PC-9 (cell line): ENCODE measurements around the gene MLKL. TPM values are rescaled to one million over a fixed set of nuclear protein-coding genes. Genes with fewer than 3 reads are reported as not detected.
A peak's percentile ranks its signal among the peaks of the same experiment; 100 is the strongest.

Experiments used
- BruUV-seq: library from RNA; stranded (reverse); fragments of 400-500 nt; replicated peaks from 2 replicates; lab custom pipeline; 2021; lab: Mats Ljungman, UMichigan
- CTCF ChIA-PET: fragments of 300-600 bp; sonication (Branson Sonifier 250); formaldehyde crosslinking; loops from one replicate; lab custom pipeline; 2022; ENCODE audit warnings: antibody characterized with exemption; lab: Charles Lee
- POLR2A ChIA-PET: fragments of 300-600 bp; sonication (Branson Sonifier 250); formaldehyde crosslinking; loops from one replicate; lab custom pipeline; 2022; ENCODE audit warnings: antibody characterized with exemption; ENCODE audit not compliant: unreplicated experiment; lab: Charles Lee
- DNase-seq, 2 experiments: peaks; one replicate each; pipeline versions ENCODE4 v3.0.0 to v3.0.0-alpha.2; 2015 to 2022; ENCODE audit warnings: mixed read lengths in 1 of 2
- H2AFZ ChIP-seq: fragments of 200-600 bp; sonication (generic); 2 replicates; pipeline ENCODE4 v1.8.1; 2017; ENCODE audit warnings: antibody characterized with exemption
- H3F3A ChIP-seq: fragments of 200-600 bp; sonication (generic); 2 replicates; pipeline ENCODE4 v1.8.1; 2017; ENCODE audit warnings: antibody characterized with exemption, mild to moderate bottlenecking, low read depth; ENCODE audit not compliant: insufficient read depth
- H3K27ac ChIP-seq: fragments of 200-600 bp; sonication (generic); 2 replicates; pipeline ENCODE4 v1.6.1; 2016; ENCODE audit warnings: mixed run types
- H3K27me3 ChIP-seq: fragments of 200-600 bp; sonication (generic); 2 replicates; pipeline ENCODE4 v1.6.1; 2016; ENCODE audit warnings: low read depth, mixed run types; ENCODE audit not compliant: insufficient read depth
- H3K36me3 ChIP-seq: fragments of 200-600 bp; sonication (generic); 2 replicates; pipeline ENCODE4 v1.6.1; 2016; ENCODE audit warnings: low read depth, mixed run types
- H3K4me1 ChIP-seq: fragments of 200-600 bp; sonication (generic); replicated peaks from 2 replicates; pipeline ENCODE4 v1.6.1; 2016; ENCODE audit warnings: mixed run types; ENCODE audit not compliant: insufficient read depth
- H3K4me2 ChIP-seq: fragments of 200-600 bp; sonication (generic); 2 replicates; pipeline ENCODE4 v1.6.1; 2017; ENCODE audit warnings: mixed run types
- H3K4me3 ChIP-seq: fragments of 200-600 bp; sonication (generic); 2 replicates; pipeline ENCODE4 v1.6.1; 2016; ENCODE audit warnings: mixed run types
- H3K79me2 ChIP-seq: fragments of 200-600 bp; sonication (generic); 2 replicates; pipeline ENCODE4 v1.6.1; 2017; ENCODE audit warnings: low read depth, mixed run types
- H3K9me2 ChIP-seq: fragments of 200-600 bp; sonication (generic); 2 replicates; pipeline ENCODE4 v1.8.1; 2017; ENCODE audit warnings: mild to moderate bottlenecking; ENCODE audit not compliant: insufficient read depth
- H3K9me3 ChIP-seq: fragments of 200-600 bp; sonication (generic); 2 replicates; pipeline ENCODE4 v1.8.1; 2016; ENCODE audit warnings: low read depth; ENCODE audit not compliant: insufficient read depth
- H4K20me1 ChIP-seq: fragments of 200-600 bp; sonication (generic); 2 replicates; pipeline ENCODE4 v1.8.1; 2017; ENCODE audit not compliant: insufficient read depth
- CTCF ChIP-seq: fragments of 200-600 bp; sonication (generic); conservative IDR thresholded peaks from 2 replicates; pipeline ENCODE4 v1.6.1; 2017; ENCODE audit warnings: mixed run types, antibody characterized with exemption, mild to moderate bottlenecking, moderate library complexity
- EZH2 ChIP-seq: fragments of 200-600 bp; sonication (generic); IDR thresholded peaks from 2 replicates; pipeline ENCODE4 v1.8.0; 2017; ENCODE audit warnings: antibody characterized with exemption, low read depth
- intact Hi-C: fragments of 100-400 bp; cut with micrococcal nuclease; formaldehyde crosslinking; loops from one replicate; pipeline ENCODE4 v1.10.0; 2022; ENCODE audit not compliant: unreplicated experiment
- total RNA-seq: library from RNA; stranded (reverse); gene quantifications from 2 replicates; pipeline ENCODE4 v1.2.3, GENCODE V29; 2021

Gene MLKL
- total RNA-seq, 1 experiment from 2014 or later = 11.2 TPM

GRCh38 chr16:74710401-74710800, 9.7 kb upstream of the MLKL start:
- H3K27ac ChIP-seq = no peak overlapping the region
- peaks cover 4% of the 10 kb centered on the region; the same call in 1 of the 2 replicates for H3K4me1 ChIP-seq
- no peaks in the 10 kb centered on the region for H3F3A ChIP-seq
- H4K20me1 ChIP-seq = no peaks in the 10 kb centered on the region
- intact Hi-C loops = no loop called here
- no peak for DNase-seq
- no peaks in the 10 kb centered on the region for H3K79me2 ChIP-seq
- TF ChIP-seq CTCF (no peak), EZH2 (no peak)
- H3K9me2 ChIP-seq = no peaks in the 10 kb centered on the region
- no peaks in the 10 kb centered on the region for H3K9me3 ChIP-seq
- ChIA-PET POLR2A (no interaction called here), CTCF (interaction anchor here (0.6 to 1.2 kb wide), 2 partner anchors 21 to 152 kb away, joined by 6 to 9 read pairs; no protein-coding TSS in a partner anchor)
- no peak overlapping the region for H2AFZ ChIP-seq
- H3K4me3 ChIP-seq = no peak overlapping the region
- no peak overlapping the region for H3K4me2 ChIP-seq
- no peaks in the 10 kb centered on the region for H3K27me3 ChIP-seq
- BruUV-seq = no TSS peak
- no peaks in the 10 kb centered on the region for H3K36me3 ChIP-seq

GRCh38 chr16:74709441-74709877, 8.8 kb upstream of the MLKL start:
- no peak for TF ChIP-seq EZH2
- TF ChIP-seq CTCF = peak; percentile 98
- no TSS peak for BruUV-seq
- Histone ChIP-seq H4K20me1 (no peaks in the 10 kb centered on the region), H3K27ac (no peak overlapping the region), H2AFZ (no peak overlapping the region), H3K4me2 (no peak overlapping the region), H3K36me3 (no peaks in the 10 kb centered on the region), H3K9me2 (no peaks in the 10 kb centered on the region), H3K9me3 (no peaks in the 10 kb centered on the region), H3F3A (no peaks in the 10 kb centered on the region), H3K4me1 (peaks cover 4% of the 10 kb centered on the region; the same call in 1 of the 2 replicates), H3K79me2 (no peaks in the 10 kb centered on the region), H3K27me3 (no peaks in the 10 kb centered on the region), H3K4me3 (no peak overlapping the region)
- ChIA-PET POLR2A (interaction anchor here (0.7 kb wide), 1 partner anchor 10 kb away, joined by 4 read pairs; no protein-coding TSS in a partner anchor), CTCF (interaction anchor here (1.2 kb wide), 1 partner anchor 153 kb away, joined by 6 read pairs; no protein-coding TSS in a partner anchor)
- DNase-seq = peak; percentile 79 to 81
- intact Hi-C loops = loop anchor here (1.0 to 10.0 kb wide), 5 partner anchors 33 to 478 kb away; partner anchors contain the start of gene ZNRF1

- BruUV-seq = no TSS peak
- Histone ChIP-seq H3K4me3 (peak overlapping the region; percentile 74), H4K20me1 (no peaks in the 10 kb centered on the region), H3K36me3 (no peaks in the 10 kb centered on the region), H3K9me3 (no peaks in the 10 kb centered on the region), H3F3A (peaks cover 16% of the 10 kb centered on the region; the same call in 1 of the 2 replicates), H3K9me2 (no peaks in the 10 kb centered on the region), H2AFZ (peak overlapping the region; percentile 99), H3K79me2 (peaks cover 10% of the 10 kb centered on the region; the same call in 1 of the 2 replicates), H3K27ac (peak overlapping the region; percentile 74), H3K4me1 (peaks cover 30% of the 10 kb centered on the region), H3K4me2 (peak overlapping the region; percentile 89), H3K27me3 (no peaks in the 10 kb centered on the region)
- no peak for DNase-seq
- intact Hi-C loops = loop anchor here (10.0 kb wide), 1 partner anchor 295 kb away; the partner anchor contains the start of gene ZNRF1
- POLR2A ChIA-PET = interaction anchor here (1.1 kb wide), 1 partner anchor 734 kb away, joined by 3 read pairs; no protein-coding TSS in a partner anchor
- CTCF ChIA-PET = interaction anchor here (0.5 to 2.4 kb wide), 2 partner anchors 162 to 286 kb away, joined by 4 to 10 read pairs; no protein-coding TSS in a partner anchor
- TF ChIP-seq EZH2 (no peak), CTCF (no peak)
Observed at GRCh38 chr16:74700116-74700437, 585 bp downstream of the MLKL start.
